K562 (cell line): ENCODE measurements around the gene FAM227A.

Experiments
- HDAC6 ChIP-seq: IDR thresholded peaks from 2 replicates; pipeline ENCODE4 v1.6.1; 2012; ENCODE audit warnings: low read depth, mild to moderate bottlenecking, control low read depth, inconsistent platforms, low read length, moderate library complexity
- LARP7 ChIP-seq: fragments of 450-650 bp; IDR thresholded peaks from 2 replicates; pipeline ENCODE4 v1.6.1; 2016
- MECOM ChIP-seq: fragments of 250-450 bp; sonication (Bioruptor Pico); IDR thresholded peaks from 2 replicates; pipeline ENCODE4 v1.8.0; 2022; ENCODE audit warnings: inconsistent platforms
- TBP ChIP-seq: optimal IDR thresholded peaks from 2 replicates; pipeline ENCODE3; 2011; ENCODE audit warnings: low read depth, low read length, improper control_type of control experiment
- ZNF232 ChIP-seq: sonication (generic); formaldehyde crosslinking; IDR thresholded peaks from 2 replicates; pipeline ENCODE4 v1.8.0; 2022; ENCODE audit warnings: mild to moderate bottlenecking, missing genetic modification reagents
- TF ChIP-seq, protein P1 (sequence below): sonication (generic); formaldehyde crosslinking; IDR thresholded peaks from 2 replicates; pipeline ENCODE4 v1.9.0; 2022; ENCODE audit warnings: mild to moderate bottlenecking, missing genetic modification reagents
- TF ChIP-seq, protein P2 (sequence below): sonication (generic); formaldehyde crosslinking; IDR thresholded peaks from 2 replicates; pipeline ENCODE4 v1.9.0; 2022; ENCODE audit warnings: mild to moderate bottlenecking, missing genetic modification reagents

DNA sequence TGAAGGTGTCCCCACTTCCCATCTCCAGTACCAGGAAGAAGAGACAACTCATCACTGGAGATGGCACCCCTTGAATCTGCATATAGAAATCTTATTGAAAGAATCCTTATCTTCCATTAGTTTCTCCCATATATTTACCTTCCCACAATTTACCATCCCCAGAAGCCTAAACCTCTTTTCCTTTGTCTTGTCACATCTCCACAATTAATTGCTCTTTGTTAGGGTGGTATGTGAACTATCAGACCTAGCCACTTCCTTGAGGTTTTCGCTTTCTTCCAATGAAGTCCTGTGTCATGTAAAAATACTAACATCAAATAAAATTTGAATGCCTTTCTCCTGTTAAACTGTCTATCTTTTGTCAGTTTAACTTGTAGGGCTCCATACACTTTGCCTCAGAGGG, 37.9 kb downstream of the FAM227A start:
- TF ChIP-seq TBP, result no peak
- TF ChIP-seq, protein P1, sequence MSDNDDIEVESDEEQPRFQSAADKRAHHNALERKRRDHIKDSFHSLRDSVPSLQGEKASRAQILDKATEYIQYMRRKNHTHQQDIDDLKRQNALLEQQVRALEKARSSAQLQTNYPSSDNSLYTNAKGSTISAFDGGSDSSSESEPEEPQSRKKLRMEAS (CRISPR knock-in tag), result no peak
- TF ChIP-seq MECOM (CRISPR knock-in tag), result no peak
- TF ChIP-seq ZNF232, result no peak
- TF ChIP-seq, protein P2, sequence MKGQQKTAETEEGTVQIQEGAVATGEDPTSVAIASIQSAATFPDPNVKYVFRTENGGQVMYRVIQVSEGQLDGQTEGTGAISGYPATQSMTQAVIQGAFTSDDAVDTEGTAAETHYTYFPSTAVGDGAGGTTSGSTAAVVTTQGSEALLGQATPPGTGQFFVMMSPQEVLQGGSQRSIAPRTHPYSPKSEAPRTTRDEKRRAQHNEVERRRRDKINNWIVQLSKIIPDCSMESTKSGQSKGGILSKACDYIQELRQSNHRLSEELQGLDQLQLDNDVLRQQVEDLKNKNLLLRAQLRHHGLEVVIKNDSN (CRISPR knock-in tag), result no peak
- TF ChIP-seq LARP7, result no peak
- TF ChIP-seq HDAC6, result no peak
